Uterus (tissue), 4 donors: ENCODE results near the gene CUBN. TPM values are rescaled to one million over a fixed set of nuclear protein-coding genes. Genes with fewer than 3 reads are reported as not detected.

Experiments used
- DNase-seq, 2 donors: peaks; one replicate each; pipeline ENCODE4 v3.0.0-alpha.2; 2019 to 2020
- H3K27ac ChIP-seq, 2 donors: fragments of 200-600 bp; sonication (generic); 1 replicate in 1 of 2; 2 replicates in 1 of 2; pipeline ENCODE4 v1.5.1; 2016 to 2018
- H3K27me3 ChIP-seq, 2 donors: fragments of 200-600 bp; sonication (generic); one replicate each; pipeline ENCODE4 v1.5.1; 2018 to 2019; ENCODE audit warnings: control low read depth in 1 of 2
- H3K36me3 ChIP-seq, 2 donors: fragments of 200-600 bp; sonication (generic); one replicate each; pipeline ENCODE4 v1.5.1; 2019; ENCODE audit warnings: control low read depth in 1 of 2
- H3K4me1 ChIP-seq, 2 donors: fragments of 200-600 bp; sonication (generic); one replicate each; pipeline ENCODE4 v1.5.1; 2018 to 2019; ENCODE audit warnings: control low read depth in 1 of 2
- H3K4me3 ChIP-seq, 2 donors: fragments of 200-600 bp; sonication (generic); 1 replicate in 1 of 2; 2 replicates in 1 of 2; pipeline ENCODE4 v1.5.1; 2018 to 2019; ENCODE audit warnings: mild to moderate bottlenecking in 1 of 2
- H3K9me3 ChIP-seq, 2 donors: fragments of 200-600 bp; sonication (generic); one replicate each; pipeline ENCODE4 v1.5.1; 2019; ENCODE audit warnings: control low read depth in 1 of 2
- POLR2A ChIP-seq, 2 donors: fragments of 450-650 bp; IDR thresholded peaks; one replicate each; pipeline ENCODE4 v1.6.1; 2016; ENCODE audit warnings: antibody characterized with exemption in 2 of 2, mild to moderate bottlenecking in 1 of 2, moderate library complexity in 1 of 2
- intact Hi-C: fragments of 100-400 bp; cut with DNase I; formaldehyde crosslinking; loops from one replicate; pipeline ENCODE4 v1.15.1; 2023; ENCODE audit warnings: low total_unique reads
- total RNA-seq, 4 donors: library from RNA; depleted of rRNA in 3 of 4; stranded (reverse); fragments of >200 nt in 3 of 4; gene quantifications; one replicate each; pipeline versions ENCODE4 v1.1.0 to v1.2.4, GENCODE V29; 2014 to 2023
- TF ChIP-seq, protein P1 (sequence below), 4 experiments: fragments of 200-600 bp in 2 of 4; fragments of 450-650 bp in 2 of 4; sonication (generic) in 2 of 4; IDR thresholded peaks; one replicate each; pipeline ENCODE4 v1.5.1; 2016 to 2019; ENCODE audit warnings: antibody characterized with exemption in 4 of 4, mild to moderate bottlenecking in 2 of 4, moderate library complexity in 1 of 4
- donor health status: DM: yes; HTN: yes; CAD: no.

CUBN gene
- total RNA-seq, 4 donors from 2014 or later: 3.5 to 9.5 (median 5.1) TPM

DNA sequence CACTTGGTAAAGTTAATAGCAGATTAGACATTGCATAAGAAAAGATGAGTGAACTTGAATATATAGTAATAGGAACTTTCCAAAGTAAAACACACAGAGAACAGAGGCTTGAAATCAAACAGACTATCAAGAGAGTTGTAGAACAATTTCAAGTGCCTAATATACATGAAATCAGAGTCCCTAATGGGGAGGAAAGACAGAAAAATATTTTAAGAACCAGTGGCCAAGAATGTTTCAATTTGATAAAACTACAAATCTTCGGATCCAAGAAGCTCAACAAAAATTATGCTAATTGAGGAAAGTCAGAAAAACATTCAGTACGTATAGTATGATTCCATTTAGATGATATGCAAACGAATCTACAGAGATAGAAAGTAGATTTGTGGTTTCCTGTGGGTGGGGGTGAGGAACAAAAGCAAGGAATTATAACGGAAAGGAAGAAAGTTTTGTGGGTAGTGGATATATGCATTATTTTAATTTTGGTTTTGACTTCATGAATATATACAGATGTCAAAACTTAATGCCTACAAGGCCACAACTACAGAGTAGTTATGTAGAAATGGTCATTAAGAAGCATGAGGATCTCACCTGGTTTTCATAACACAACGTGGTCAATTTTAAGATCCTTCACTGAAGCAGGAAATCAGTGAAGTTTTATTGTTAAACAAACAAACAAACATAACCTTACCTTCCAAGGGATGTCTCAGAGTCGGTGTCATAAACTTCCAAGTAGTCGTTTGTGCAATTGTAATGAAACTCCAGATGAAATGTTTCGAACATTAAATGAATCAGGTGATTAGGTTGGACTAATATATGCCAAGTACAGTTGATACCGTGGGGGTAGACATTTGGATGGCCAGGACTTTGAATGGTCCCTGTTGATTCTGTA is 62.0 kb downstream of the CUBN start:
- Histone ChIP-seq H3K36me3 (no peaks in the 10 kb centered on the region), H3K9me3 (no peaks in the 10 kb centered on the region), H3K27me3 (no peaks in the 10 kb centered on the region), H3K4me1 (no peaks in the 10 kb centered on the region), H3K27ac (no peak overlapping the region), H3K4me3 (no peak overlapping the region)
- no peak for TF ChIP-seq POLR2A (IDR thresholded peaks at IDR 0.05)
- TF ChIP-seq, protein P1, sequence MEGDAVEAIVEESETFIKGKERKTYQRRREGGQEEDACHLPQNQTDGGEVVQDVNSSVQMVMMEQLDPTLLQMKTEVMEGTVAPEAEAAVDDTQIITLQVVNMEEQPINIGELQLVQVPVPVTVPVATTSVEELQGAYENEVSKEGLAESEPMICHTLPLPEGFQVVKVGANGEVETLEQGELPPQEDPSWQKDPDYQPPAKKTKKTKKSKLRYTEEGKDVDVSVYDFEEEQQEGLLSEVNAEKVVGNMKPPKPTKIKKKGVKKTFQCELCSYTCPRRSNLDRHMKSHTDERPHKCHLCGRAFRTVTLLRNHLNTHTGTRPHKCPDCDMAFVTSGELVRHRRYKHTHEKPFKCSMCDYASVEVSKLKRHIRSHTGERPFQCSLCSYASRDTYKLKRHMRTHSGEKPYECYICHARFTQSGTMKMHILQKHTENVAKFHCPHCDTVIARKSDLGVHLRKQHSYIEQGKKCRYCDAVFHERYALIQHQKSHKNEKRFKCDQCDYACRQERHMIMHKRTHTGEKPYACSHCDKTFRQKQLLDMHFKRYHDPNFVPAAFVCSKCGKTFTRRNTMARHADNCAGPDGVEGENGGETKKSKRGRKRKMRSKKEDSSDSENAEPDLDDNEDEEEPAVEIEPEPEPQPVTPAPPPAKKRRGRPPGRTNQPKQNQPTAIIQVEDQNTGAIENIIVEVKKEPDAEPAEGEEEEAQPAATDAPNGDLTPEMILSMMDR (IDR thresholded peaks at IDR 0.05): no peak
- DNase-seq: no peak
- intact Hi-C loops: no loop called here

GRCh38 chr10:17066807-17067206 is 62.8 kb downstream of the CUBN start:
- no peaks in the 10 kb centered on the region for H3K4me1 ChIP-seq
- H3K9me3 ChIP-seq: no peaks in the 10 kb centered on the region
- TF ChIP-seq POLR2A (IDR thresholded peaks at IDR 0.05): no peak
- TF ChIP-seq, protein P1 (IDR thresholded peaks at IDR 0.05): no peak
- intact Hi-C loops: no loop called here
- H3K27me3 ChIP-seq: no peaks in the 10 kb centered on the region
- H3K4me3 ChIP-seq: no peak overlapping the region
- H3K27ac ChIP-seq: no peak overlapping the region
- DNase-seq: no peak
- H3K36me3 ChIP-seq: no peaks in the 10 kb centered on the region

GRCh38 chr10:17066000-17066399 is 63.6 kb downstream of the CUBN start:
- no peak overlapping the region for H3K4me3 ChIP-seq
- H3K4me1 ChIP-seq: no peaks in the 10 kb centered on the region
- H3K9me3 ChIP-seq: no peaks in the 10 kb centered on the region
- TF ChIP-seq, protein P1 (IDR thresholded peaks at IDR 0.05): no peak
- TF ChIP-seq POLR2A (IDR thresholded peaks at IDR 0.05): no peak
- no peak for DNase-seq
- H3K27ac ChIP-seq: no peak overlapping the region
- no peaks in the 10 kb centered on the region for H3K27me3 ChIP-seq
- intact Hi-C loops: no loop called here
- no peaks in the 10 kb centered on the region for H3K36me3 ChIP-seq

DNA sequence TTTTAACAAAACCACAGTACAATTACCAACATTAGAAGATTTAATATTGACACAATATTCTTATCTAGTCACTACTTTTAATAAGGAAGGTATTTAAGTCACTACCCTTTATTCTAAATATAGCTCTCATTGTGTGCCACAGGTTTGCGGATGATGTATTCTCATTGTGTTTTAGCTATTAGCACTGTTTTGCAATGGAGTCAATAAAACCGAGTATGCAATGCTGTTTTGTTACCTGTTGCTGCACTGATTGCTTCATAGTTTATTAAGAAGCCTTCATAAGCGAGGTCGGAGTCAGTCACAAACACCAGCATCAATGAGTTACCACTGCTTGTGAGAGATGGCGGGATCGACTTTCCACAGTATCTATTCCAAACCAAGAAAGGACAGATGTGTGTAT is 64.3 kb downstream of the CUBN start:
- H3K4me3 ChIP-seq: no peak overlapping the region
- H3K27ac ChIP-seq: no peak overlapping the region
- H3K27me3 ChIP-seq: no peaks in the 10 kb centered on the region
- H3K36me3 ChIP-seq: no peaks in the 10 kb centered on the region
- intact Hi-C loops: no loop called here
- DNase-seq: no peak
- no peaks in the 10 kb centered on the region for H3K9me3 ChIP-seq
- no peak for TF ChIP-seq POLR2A (IDR thresholded peaks at IDR 0.05)
- TF ChIP-seq, protein P1 (IDR thresholded peaks at IDR 0.05): no peak
- no peaks in the 10 kb centered on the region for H3K4me1 ChIP-seq

DNA sequence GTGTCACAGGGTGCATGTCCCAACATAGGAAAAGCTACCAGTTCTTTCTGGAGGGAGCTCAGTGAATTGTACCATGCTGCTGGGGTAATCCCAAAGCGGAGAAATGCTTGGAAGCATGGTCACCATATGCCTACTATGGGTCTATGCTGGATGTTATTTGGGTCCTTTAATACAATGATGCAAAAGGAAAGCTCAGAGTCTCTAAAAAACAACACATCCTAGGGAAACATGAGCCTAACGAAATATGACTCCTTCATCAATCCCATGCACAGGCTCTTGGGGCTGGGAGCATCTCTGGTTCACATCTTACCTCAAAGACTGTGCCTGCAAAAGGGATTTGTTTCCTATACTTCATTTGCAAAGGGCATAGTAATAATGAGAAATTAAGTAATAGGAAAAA is 65.2 kb downstream of the CUBN start:
- Histone ChIP-seq H3K27ac (peak overlapping the region; percentile 79 to 81), H3K4me1 (no peaks in the 10 kb centered on the region), H3K9me3 (no peaks in the 10 kb centered on the region), H3K27me3 (no peaks in the 10 kb centered on the region), H3K4me3 (no peak overlapping the region), H3K36me3 (no peaks in the 10 kb centered on the region)
- TF ChIP-seq, protein P1 (IDR thresholded peaks at IDR 0.05): no peak
- TF ChIP-seq POLR2A (IDR thresholded peaks at IDR 0.05): no peak
- DNase-seq: no peak
- intact Hi-C loops: no loop called here
